ENCODE measurements around the gene SRY. TPM values are rescaled to one million over a fixed set of nuclear protein-coding genes. Genes with fewer than 3 reads are reported as not detected.

SRY gene
- total RNA-seq, 2 experiments from 2014 or later = not detected

Other genes starting within 250 kb of the SRY start
- 100 to 1,000 TPM; 248 to 251 TPM for gene RPS4Y1, start 53.9 kb upstream of the SRY start, total RNA-seq
- 10 to 100 TPM; 16.9 to 17.6 TPM for gene ZFY, start 147.7 kb upstream of the SRY start, total RNA-seq